Neural cell (in vitro differentiated cells): Measurements from ENCODE around the gene CTNNA2. TPM values are rescaled to one million over a fixed set of nuclear protein-coding genes. Genes with fewer than 3 reads are reported as not detected.

ENCODE experiments used
- H2AFZ ChIP-seq: fragments of 200-600, 300-800 bp; sonication (generic), shearing (Covaris generic); 2 replicates; pipeline ENCODE4 v1.6.0; 2014; ENCODE audit warnings: low read depth, mild to moderate bottlenecking, antibody characterized with exemption, low read length, moderate library complexity
- H3F3A ChIP-seq: fragments of 200-600 bp; shearing (Covaris generic); 2 replicates; pipeline ENCODE4 v1.6.1; 2016; ENCODE audit warnings: mild to moderate bottlenecking, moderate library complexity, mixed read lengths, antibody characterized with exemption, low read length; ENCODE audit not compliant: insufficient read depth, poor library complexity, severe bottlenecking
- H3K27ac ChIP-seq: fragments of 200-600, 300-800 bp; sonication (generic), shearing (Covaris generic); 2 replicates; pipeline ENCODE4 v1.5.1; 2014; ENCODE audit warnings: mild to moderate bottlenecking, low read length, moderate library complexity
- H3K27me3 ChIP-seq: fragments of 300-800, 200-600 bp; sonication (generic), shearing (Covaris generic); 2 replicates; pipeline ENCODE4 v1.6.0; 2014; ENCODE audit warnings: mild to moderate bottlenecking, low read depth, low read length, moderate library complexity; ENCODE audit not compliant: insufficient read depth
- H3K36me3 ChIP-seq: fragments of 300-800, 200-600 bp; sonication (generic), shearing (Covaris generic); 2 replicates; pipeline ENCODE4 v1.5.1; 2014; ENCODE audit warnings: mild to moderate bottlenecking, antibody characterized with exemption, low read length, moderate library complexity; ENCODE audit not compliant: insufficient read depth
- H3K4me2 ChIP-seq: fragments of 300-800, 200-600 bp; sonication (generic), shearing (Covaris generic); 2 replicates; pipeline ENCODE4 v1.6.0; 2014; ENCODE audit warnings: mild to moderate bottlenecking, low read length
- H3K4me3 ChIP-seq: fragments of 300-800, 200-600 bp; sonication (generic), shearing (Covaris generic); 2 replicates; pipeline ENCODE4 v1.5.1; 2014; ENCODE audit warnings: mild to moderate bottlenecking, low read length, moderate library complexity
- H3K79me2 ChIP-seq: fragments of 200-600 bp; shearing (Covaris generic); replicated peaks from 2 replicates; pipeline ENCODE4 v1.6.0; 2014; ENCODE audit warnings: mild to moderate bottlenecking, low read length, moderate library complexity; ENCODE audit not compliant: insufficient read depth
- H3K9ac ChIP-seq: fragments of 300-800, 200-600 bp; sonication (generic), shearing (Covaris generic); 2 replicates; pipeline ENCODE4 v1.6.1; 2016; ENCODE audit warnings: mild to moderate bottlenecking, low read length, mixed read lengths
- H3K9me2 ChIP-seq: fragments of 200-600 bp; shearing (Covaris generic); 2 replicates; pipeline ENCODE4 v1.6.1; 2016; ENCODE audit warnings: mild to moderate bottlenecking, low read length, mixed read lengths; ENCODE audit not compliant: insufficient read depth
- H3K9me3 ChIP-seq: fragments of 200-600, 300-800 bp; sonication (generic), shearing (Covaris generic); 2 replicates; pipeline ENCODE4 v1.6.1; 2016; ENCODE audit warnings: mild to moderate bottlenecking, mixed run types, low read length, moderate library complexity, mixed read lengths
- H4K20me1 ChIP-seq: fragments of 200-600 bp; shearing (Covaris generic); 2 replicates; pipeline ENCODE4 v1.6.1; 2016; ENCODE audit warnings: mild to moderate bottlenecking, mixed run types; ENCODE audit not compliant: insufficient read depth
- EP300 ChIP-seq: fragments of 450-650 bp; conservative IDR thresholded peaks from 2 replicates; pipeline ENCODE4 v1.6.1; 2014; ENCODE audit warnings: antibody characterized with exemption, mild to moderate bottlenecking, moderate library complexity; ENCODE audit not compliant: poor library complexity, severe bottlenecking
- EZH2 ChIP-seq: fragments of 200-600, 300-800 bp; shearing (Covaris generic), sonication (generic); IDR thresholded peaks from 2 replicates; pipeline ENCODE4 v1.6.1; 2014; ENCODE audit warnings: antibody characterized with exemption, low read length, borderline replicate concordance, mild to moderate bottlenecking; ENCODE audit not compliant: insufficient read depth, poor library complexity, severe bottlenecking
- MXI1 ChIP-seq: fragments of 450-650 bp; conservative IDR thresholded peaks from 2 replicates; pipeline ENCODE4 v1.6.1; 2014; ENCODE audit warnings: antibody characterized with exemption, mild to moderate bottlenecking; ENCODE audit not compliant: poor library complexity, severe bottlenecking
- POLR2AphosphoS5 ChIP-seq: IDR thresholded peaks from 2 replicates; pipeline ENCODE4 v1.6.1; 2012
- RAD21 ChIP-seq: fragments of 450-650 bp; conservative IDR thresholded peaks from 2 replicates; pipeline ENCODE4 v1.6.1; 2014; ENCODE audit warnings: antibody characterized with exemption, mild to moderate bottlenecking, moderate library complexity
- REST ChIP-seq: IDR thresholded peaks from 2 replicates; pipeline ENCODE4 v1.6.1; 2012; ENCODE audit warnings: borderline replicate concordance
- SMC3 ChIP-seq: fragments of 450-650 bp; conservative IDR thresholded peaks from 2 replicates; pipeline ENCODE4 v1.6.1; 2014; ENCODE audit warnings: antibody characterized with exemption, mild to moderate bottlenecking, moderate library complexity; ENCODE audit not compliant: poor library complexity
- TAF1 ChIP-seq: IDR thresholded peaks from 2 replicates; pipeline ENCODE4 v1.6.1; 2012; ENCODE audit warnings: low read depth
- polyA plus RNA-seq: library from polyadenylated mRNA; depleted of rRNA; stranded (reverse); fragments of >200 nt; gene quantifications from 2 replicates; pipeline ENCODE4 v1.2.3, GENCODE V29; 2014
- TF ChIP-seq, protein P1 (sequence below): fragments of 450-650 bp; IDR thresholded peaks from 2 replicates; pipeline ENCODE4 v1.5.1; 2014; ENCODE audit warnings: antibody characterized with exemption, mild to moderate bottlenecking, moderate library complexity; ENCODE audit not compliant: poor library complexity, severe bottlenecking

The CTNNA2 gene
- polyA plus RNA-seq, 1 donor from 2014 or later = 194 TPM

- Histone ChIP-seq H4K20me1 (no peaks in the 10 kb centered on the region), H3K79me2 (no peaks in the 10 kb centered on the region), H3K4me2 (no peak overlapping the region), H3K9me2 (no peaks in the 10 kb centered on the region), H3K36me3 (no peaks in the 10 kb centered on the region), H3K9ac (no peak overlapping the region), H3F3A (no peaks in the 10 kb centered on the region), H3K27me3 (no peaks in the 10 kb centered on the region), H3K4me3 (no peak overlapping the region), H3K9me3 (no peaks in the 10 kb centered on the region), H3K27ac (no peak overlapping the region), H2AFZ (no peak overlapping the region)
- TF ChIP-seq RAD21 = no peak
- TF ChIP-seq REST = no peak
- no peak for TF ChIP-seq POLR2AphosphoS5
- no peak for TF ChIP-seq EP300
- no peak for TF ChIP-seq TAF1
Measured at GRCh38 chr2:80248146-80248545, 735.3 kb downstream of the CTNNA2 start.

- Histone ChIP-seq H3K9me2 (no peaks in the 10 kb centered on the region), H3F3A (peaks cover 3% of the 10 kb centered on the region), H3K9me3 (no peaks in the 10 kb centered on the region), H3K36me3 (no peaks in the 10 kb centered on the region), H4K20me1 (no peaks in the 10 kb centered on the region), H3K4me2 (no peak overlapping the region), H3K27me3 (no peaks in the 10 kb centered on the region), H3K4me3 (no peak overlapping the region), H3K9ac (no peak overlapping the region), H3K79me2 (no peaks in the 10 kb centered on the region), H3K27ac (no peak overlapping the region), H2AFZ (no peak overlapping the region)
- no peak for TF ChIP-seq REST
- TF ChIP-seq POLR2AphosphoS5 = no peak
- TF ChIP-seq EZH2 = no peak
- no peak for TF ChIP-seq RAD21
- TF ChIP-seq, protein P1, sequence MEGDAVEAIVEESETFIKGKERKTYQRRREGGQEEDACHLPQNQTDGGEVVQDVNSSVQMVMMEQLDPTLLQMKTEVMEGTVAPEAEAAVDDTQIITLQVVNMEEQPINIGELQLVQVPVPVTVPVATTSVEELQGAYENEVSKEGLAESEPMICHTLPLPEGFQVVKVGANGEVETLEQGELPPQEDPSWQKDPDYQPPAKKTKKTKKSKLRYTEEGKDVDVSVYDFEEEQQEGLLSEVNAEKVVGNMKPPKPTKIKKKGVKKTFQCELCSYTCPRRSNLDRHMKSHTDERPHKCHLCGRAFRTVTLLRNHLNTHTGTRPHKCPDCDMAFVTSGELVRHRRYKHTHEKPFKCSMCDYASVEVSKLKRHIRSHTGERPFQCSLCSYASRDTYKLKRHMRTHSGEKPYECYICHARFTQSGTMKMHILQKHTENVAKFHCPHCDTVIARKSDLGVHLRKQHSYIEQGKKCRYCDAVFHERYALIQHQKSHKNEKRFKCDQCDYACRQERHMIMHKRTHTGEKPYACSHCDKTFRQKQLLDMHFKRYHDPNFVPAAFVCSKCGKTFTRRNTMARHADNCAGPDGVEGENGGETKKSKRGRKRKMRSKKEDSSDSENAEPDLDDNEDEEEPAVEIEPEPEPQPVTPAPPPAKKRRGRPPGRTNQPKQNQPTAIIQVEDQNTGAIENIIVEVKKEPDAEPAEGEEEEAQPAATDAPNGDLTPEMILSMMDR = no peak
- TF ChIP-seq MXI1 = no peak
- no peak for TF ChIP-seq EP300
- TF ChIP-seq SMC3 = no peak
Measured at GRCh38 chr2:80252294-80252986, 739.6 kb downstream of the CTNNA2 start.
